ENCODE results near the gene USP40. TPM values are rescaled to one million over a fixed set of nuclear protein-coding genes. Genes with fewer than 3 reads are reported as not detected.

Gene USP40
- polyA plus RNA-seq, 10 donors, result 17.3 to 39.0 (median 22.3) TPM

DNA sequence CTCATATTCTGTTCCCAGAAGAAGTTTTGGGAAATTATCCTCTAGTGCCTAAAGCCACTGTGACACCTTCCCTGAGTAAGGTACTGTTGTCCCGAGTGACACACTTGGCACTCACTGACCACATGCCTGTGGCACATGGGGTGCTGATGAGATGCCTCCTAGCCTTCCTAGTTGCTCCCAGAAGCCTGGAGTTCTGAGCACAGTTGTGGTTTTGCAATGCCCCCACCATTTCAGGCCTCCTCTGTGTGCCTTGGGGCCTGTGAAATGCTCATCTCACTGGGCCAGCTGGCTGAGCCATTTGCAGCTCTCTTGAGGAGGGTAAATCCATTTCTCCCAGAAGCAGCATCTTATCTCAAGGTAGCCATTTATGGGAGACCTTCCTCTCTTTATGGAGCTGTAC, 120.5 kb downstream of the USP40 start:
- DNase-seq, result no peak

DNA sequence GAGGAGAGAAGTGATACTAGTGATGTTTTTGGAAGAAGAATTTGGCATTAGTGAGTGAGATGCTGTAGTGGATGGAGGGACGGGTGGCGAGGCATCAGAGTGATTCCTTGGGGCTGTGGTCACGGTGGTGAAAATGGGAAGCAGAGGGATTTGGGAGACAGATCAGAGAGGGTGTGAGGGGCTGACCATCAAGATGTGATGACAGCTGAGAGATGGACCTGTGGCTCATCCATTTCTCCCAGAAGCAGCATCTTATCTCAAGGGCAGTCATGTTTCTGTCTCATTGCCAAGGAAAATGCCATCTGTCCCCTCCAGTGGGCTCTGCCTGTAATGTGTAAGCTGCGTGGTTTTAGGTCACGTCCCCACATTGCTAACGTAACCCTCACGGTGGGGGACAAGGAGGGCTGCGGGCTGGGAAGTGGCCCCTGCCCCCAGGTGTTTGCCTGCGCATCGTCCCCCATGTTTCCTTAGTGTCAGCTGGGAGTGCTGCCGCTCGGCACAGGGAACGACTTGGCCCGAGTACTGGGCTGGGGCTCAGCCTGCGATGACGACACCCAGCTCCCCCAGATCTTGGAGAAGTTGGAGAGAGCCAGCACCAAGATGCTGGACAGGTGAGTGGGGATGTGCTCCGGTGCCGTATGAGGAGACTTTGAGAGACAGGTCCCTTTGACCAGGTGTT, 121.3 kb downstream of the USP40 start:
- no peak for DNase-seq

DNA sequence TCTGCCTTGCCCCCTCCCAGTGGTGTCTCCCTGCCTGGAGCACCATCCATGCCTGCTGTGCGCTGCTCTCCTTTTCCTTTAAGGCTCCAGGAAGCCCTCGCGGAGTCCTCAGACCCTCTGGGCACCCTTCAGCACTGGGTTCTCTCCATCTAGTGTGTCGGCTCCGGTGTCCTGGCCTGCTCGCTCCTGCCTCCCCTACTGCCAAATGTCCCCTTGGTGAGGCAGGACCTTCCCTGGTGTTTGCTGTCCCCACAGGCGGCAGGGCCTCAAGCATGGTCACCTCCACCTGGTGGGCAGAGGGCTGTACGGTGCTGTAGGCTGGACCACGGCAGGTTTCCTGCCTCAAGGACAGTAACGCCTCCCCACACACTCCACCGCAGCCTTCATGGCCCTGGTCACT, 122.1 kb downstream of the USP40 start:
- no peak for DNase-seq

DNA sequence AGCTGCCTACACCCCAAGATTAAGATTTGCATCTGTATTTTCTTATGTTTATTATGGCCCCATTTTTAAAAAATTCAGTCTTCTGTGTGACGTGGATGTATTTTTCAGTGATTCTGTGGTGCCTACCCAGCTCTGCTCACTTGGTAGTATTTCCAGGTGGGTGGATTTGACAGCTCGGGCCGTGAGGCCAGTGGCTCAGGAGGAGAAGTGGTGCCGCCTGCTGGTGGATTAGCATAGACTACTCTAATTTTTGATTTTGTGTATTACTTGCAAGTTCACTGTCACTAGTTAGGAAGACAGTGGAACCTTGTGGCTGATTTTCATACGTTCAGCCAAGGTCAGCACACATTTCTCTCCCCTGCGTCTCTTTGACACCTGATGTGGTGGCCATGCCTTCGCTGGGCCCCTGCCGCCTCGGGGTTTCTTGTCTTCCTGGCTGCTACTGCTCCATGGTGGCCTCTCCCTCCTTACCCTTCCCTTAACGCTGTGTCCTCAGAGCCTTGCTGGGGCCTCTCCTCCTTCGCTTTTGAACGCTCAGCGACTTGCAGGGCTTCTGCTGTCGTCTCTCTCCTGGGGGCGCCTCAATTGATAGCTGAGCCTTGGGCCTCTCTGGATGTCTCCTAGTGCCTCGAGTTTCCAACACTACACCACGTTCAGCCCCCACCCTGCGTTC, 122.9 kb downstream of the USP40 start:
- peak; percentile 60 to 88 (median 85) for DNase-seq

DNA sequence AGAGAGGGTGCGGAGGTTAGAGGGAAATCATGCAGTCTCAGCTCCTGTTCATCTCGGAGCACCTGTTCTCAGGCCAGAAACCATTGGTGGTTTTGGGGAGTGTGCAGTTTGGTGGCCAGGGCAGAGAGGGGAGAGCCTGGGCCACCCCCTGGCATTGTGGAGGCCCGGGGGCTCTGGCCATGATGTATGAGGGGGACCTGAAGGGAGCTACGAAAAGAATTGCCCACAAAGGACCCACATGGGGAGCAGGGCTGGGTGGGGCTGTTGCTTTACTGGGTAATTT, 124.6 kb downstream of the USP40 start:
- DNase-seq, result no peak

DNA sequence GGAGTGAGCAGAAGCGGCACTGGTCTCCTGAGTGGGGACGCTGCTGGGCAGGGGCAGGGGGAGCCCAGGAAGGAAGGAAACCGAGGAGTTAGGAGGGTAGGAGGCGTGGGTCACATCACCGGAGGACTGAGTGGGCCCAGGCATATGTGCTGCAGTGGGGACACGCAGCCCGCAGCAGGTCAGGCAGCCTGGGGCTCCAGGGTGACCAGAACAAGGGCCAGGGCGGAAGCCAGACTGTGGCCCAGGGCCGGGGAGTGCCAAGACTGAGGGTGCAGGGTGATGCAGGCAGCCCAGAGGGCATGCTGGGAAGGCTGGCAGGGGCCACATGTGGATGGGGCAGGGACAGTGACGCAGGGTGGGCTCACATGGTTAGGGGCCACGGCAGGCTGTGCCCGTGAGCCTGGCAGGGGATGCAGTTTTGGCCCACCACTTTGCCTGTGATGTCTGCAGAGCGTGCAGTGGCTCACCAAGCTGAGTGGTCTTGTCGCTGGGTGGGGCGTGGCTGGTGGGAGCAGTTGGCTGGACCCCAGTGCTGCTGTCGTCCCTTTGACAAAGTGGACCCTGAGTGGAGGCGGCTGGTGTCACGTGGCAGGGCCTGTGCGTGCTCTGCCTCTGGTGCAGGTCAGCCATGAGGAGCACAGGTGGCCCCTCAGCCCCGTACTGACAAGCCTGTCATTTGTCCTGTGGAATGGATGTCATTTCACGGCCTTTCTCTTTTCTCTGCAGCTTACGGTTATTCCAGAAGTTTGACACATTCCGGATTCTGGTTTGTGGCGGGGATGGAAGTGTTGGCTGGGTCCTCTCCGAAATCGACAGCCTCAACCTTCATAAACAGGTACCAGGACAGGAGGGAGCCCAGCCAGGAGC, 125.2 kb downstream of the USP40 start:
- DNase-seq, result no peak

DNA sequence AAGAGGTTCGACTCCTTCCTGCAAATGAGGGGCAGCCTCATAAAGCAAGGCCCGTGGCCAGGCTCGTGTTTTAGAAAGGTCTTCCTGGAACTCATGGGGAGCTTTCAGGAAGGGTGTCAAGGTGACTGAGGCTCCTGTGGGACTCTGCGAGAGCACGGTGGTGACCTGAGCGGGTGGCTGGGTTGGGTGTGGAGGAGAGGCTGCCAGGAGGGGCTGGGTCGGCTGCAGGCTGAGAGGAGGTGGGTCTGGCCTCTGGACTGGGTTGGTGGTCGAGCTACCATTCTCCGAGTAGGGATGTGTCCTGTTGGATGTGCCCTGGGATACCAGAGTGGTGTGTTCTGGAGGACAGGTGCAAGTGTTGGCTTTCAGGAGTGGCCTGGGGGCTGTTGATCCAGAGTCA, 125.9 kb downstream of the USP40 start:
- DNase-seq, result no peak

DNA sequence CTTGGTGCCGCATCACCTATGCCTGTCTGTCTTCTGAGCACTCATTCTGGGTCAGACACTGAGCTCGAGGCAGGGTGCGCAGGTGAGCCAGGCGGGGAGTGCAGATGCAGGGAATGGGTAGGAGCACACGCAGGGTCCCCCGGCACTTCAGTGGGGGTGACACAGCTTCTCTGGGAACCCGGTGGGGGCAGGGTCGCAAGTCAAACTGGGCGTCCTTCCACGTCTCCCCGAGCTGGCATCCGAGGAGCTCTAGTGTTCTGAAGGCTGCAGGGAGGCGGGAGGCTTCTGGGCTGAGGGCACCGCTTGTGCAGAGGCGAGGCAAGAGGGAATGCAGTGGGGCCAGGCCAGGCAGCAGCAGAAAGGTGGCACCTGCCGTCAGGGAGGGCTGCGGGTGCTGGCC, 126.3 kb downstream of the USP40 start:
- no peak for DNase-seq

DNA sequence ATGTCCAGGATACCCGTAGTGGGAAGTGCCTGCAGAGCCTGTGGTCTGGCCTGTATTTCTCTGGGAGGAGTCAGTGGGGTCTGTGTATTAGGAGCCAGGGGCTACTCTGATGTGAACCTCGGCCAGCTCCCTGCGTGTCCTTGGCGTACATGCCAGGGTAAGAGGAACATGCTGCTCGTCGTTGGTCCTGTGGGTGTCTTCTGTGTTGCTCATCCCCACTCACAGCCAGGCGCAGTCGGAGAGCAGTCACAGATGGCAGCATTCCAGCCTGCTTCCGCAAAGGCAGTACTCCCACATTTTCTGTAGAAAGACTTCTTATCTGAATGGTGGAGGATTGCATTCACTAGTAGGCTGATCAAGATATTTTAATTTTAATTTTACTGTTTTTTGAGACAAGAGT, 127.4 kb downstream of the USP40 start:
- peak in 1 of 3 donors; percentile 52 for DNase-seq

DNA sequence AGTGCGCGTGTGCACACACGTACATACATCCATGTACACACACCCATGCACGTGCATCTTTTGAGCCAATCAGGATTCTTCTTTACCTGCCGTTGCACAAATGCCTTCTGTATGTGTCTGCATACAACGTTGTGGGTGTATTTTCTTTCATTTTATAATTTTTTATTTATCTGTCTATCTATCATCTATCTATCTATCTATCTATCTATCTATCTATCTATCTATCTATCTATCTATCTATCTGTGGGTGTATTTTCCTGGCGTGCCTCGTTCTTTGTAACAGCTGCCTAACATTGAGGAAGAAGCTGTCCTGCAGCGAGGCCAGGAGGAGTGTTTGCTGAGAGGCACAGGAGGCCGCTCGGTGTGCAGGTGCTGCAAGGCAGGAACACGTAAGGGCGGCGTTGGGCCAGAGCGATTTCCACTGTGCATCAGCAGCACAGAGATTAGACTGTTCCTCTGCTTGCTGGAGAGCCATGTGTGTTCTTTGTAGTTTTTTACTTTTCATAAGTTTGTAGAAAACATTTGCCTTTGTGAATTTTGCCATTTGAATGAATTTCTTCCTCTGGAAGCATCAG, 127.9 kb downstream of the USP40 start:
- DNase-seq, result no peak

DNA sequence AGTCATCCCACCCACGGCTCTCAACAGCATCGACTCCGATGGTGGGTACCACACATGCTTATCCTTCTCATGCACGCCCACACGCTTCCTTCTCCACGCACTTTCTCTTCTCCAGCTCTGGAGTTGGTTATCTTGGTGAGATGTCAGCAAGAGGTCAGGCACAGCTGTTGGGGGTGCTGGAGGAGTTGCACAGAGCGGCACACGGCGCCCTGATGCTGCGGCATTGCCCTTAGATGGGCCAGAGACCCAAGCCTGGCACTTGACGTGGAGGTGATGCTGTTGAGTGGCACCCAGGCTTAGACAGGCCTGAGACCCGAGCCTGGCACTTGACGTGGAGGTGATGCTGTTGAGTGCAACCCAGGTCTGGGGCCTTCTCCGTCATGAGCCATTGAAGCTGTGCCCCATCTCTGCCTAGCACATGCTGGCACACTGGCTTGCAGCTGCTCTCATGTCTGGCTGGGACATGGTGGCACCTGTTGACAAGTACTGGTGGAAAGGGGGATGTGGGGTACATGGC, 129.1 kb downstream of the USP40 start:
- no peak for DNase-seq

DNA sequence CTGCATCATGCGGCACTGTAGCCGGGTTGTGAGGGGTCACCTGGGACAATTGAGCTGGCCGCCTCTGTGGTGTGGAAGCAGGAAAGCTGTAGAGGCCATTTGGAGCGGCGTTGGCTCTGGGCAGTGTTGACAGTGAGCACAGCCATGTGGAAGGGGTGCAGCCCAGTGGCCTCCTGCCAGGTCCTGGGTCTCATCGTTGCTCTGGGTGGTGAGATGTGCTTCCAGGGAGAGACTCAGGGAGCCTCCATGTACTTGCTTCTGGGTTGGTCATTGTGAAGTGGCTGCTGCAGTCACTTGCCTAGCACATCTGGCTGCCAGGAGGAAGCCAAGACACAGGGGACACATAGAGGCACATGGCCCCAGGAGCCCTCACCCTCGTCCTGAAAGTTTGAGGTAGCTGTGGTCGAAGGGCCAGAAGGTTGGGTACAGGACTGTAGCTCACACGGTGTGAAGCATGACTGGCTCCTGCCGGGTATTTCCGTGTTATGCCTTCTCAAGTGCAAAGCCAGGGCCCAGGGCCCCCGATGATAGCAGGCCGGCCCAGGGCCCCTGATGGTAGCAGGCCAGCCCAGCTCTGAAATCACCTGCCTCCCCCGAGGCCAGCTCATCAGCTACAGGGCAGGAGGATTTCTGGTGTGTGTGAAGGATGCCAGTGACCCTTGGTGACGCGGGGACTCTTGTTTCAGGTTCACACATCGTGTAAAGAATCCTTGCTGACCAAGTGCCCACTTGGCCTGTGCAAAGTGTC, 129.7 kb downstream of the USP40 start:
- no peak for DNase-seq

DNA sequence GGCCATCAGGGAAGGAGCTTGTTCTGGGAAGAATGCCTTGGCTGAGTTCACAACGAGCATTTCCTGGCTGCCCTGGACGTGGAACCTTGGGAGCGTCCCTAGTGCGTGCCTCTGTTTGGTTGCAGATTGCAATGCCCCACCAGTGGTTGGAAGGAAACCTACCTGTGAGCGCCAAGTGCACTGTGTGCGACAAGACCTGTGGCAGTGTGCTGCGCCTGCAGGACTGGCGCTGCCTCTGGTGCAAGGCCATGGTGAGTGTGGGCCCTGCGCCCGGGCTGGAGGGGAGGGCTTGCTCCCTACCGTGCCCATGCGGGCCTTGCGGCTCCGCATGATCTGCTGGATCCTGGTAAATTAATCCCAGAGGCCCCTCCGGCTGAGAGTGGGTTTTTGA, 130.4 kb downstream of the USP40 start:
- no peak for DNase-seq

DNA sequence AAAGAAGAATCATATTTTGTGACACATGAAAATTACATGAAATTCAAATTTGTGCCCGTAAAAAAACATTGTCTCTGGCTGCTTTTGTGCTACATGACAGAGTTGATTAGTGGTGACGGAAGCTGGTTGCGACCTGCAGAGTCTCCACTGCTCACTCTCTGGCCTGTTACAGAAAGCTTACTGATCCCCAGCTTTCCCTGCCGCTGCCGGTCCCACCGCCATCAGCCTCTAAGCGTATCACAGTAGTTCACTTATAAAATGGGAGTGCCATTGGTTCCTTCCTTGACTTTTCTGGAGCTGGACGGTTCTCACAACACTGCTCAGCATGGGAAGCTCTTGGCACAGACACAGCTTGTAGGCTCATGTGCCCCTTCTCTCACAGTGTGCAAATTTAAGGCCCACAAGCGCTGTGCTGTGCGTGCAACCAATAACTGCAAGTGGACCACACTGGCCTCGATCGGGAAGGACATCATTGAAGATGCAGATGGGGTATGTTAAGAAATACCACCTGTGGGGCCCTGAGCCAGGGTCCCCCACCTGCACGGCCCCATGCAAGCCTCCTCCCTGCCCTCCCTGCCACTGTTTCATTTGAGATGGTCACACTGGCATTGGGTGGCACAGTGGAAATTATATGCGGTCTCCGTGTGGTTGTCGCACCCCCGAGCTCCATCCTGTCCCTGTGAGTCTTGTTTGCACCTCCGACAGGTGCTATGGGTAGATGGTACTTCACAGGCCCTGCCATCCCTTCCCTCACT, 131.0 kb downstream of the USP40 start:
- DNase-seq, result no peak

DNA sequence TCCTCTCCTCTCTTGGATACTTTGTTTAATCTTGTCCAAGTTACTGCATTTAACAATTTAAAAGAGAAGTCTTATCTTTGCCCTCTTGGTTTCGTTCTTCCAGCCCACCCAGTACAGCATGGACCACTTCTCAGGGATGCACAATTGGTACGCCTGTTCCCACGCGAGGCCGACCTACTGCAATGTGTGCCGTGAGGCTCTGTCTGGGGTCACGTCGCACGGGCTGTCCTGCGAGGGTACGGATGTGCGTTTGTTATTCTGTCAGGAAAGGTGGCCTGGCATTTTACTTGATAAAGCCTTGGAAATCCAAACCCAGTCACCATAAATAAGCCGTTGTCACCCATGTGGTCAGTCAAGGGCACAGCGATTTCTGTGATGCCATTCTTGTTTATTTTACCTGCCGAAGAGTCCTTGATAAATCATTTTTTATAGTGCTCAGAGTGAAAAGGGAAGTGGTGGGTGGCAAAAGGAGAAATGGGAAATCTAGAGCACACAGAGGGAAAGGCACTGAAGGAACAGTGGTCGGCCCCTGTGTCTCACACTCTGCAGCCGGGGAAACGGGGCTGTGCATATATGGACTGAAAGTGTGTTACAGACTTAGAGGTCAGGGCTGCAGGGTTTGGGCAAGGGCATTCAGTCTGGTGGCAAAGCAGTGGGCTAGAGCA, 131.8 kb downstream of the USP40 start:
- no peak for DNase-seq

DNA sequence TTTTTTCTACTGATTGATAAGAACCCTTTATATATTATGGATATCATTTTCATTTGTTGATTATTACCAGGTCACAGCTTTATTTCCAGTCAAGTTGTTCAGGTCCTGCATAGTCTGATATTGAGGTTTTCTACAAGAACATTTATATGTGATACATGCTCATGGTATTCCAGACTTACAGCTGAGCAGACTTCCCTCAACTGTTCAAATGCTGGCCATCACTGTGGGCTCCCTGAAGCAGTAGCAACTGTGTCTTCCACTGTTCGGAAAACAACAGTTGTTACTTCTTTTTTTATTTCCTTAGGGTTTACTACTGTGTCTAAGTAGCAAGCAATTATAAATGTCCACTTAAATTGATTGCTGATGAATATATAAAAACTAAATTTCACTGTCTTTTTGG, 132.8 kb downstream of the USP40 start:
- no peak for DNase-seq

DNA sequence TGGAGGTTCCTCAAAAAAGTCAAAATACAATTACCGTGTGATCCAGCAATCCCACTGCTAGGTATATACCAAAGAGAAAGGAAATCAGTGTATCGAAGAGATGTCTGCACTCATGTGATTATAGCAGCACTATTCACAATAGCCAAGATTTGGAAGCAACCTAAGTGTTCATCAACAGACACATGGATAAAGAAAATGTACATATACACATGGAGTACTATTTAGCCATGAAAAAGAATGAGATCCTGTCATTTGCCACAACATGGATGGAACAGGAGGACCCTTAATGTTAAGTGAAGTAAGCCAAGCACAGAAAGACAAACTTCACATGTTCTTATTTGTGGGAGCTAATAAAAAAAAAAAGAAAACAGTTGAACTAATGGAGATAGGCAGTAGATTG, 133.6 kb downstream of the USP40 start:
- DNase-seq, result no peak

DNA sequence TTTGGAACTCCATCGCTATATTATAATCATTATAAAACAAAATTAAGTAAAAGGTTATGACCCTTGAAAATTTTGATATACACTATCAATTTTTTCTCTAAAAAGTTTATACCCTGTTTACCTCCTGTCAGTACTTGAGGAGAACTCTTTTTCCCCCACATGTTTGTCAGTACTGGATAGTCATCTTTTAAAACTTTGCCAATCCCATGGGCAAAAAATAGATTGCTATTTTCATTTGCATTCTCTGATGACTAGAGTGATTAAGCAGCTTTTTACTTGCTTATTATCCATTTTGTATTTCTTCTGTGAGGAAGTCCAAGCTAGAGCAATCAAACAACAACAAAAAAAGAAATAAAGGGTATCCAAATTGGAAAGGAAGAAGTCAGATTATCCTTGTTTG, 135.9 kb downstream of the USP40 start:
- DNase-seq, result no peak

DNA sequence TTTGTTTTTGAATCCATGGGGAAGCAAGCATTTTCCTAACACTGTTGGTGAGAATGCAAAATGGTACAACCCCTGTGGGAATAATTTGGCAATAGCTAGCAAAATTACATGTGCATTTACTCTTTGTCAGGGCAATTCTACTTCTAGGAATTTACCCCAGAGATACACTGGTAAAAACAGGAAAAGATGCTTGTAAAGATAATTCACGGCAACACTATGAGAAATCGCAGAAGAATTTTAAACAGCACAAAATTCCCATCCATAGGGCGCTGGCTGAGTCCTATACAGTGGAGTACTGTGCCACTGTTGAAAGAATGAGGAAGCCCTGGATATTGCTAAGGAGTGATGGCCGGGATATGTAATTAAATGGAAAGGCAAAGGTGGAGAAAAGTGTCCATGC, 136.5 kb downstream of the USP40 start:
- no peak for DNase-seq

DNA sequence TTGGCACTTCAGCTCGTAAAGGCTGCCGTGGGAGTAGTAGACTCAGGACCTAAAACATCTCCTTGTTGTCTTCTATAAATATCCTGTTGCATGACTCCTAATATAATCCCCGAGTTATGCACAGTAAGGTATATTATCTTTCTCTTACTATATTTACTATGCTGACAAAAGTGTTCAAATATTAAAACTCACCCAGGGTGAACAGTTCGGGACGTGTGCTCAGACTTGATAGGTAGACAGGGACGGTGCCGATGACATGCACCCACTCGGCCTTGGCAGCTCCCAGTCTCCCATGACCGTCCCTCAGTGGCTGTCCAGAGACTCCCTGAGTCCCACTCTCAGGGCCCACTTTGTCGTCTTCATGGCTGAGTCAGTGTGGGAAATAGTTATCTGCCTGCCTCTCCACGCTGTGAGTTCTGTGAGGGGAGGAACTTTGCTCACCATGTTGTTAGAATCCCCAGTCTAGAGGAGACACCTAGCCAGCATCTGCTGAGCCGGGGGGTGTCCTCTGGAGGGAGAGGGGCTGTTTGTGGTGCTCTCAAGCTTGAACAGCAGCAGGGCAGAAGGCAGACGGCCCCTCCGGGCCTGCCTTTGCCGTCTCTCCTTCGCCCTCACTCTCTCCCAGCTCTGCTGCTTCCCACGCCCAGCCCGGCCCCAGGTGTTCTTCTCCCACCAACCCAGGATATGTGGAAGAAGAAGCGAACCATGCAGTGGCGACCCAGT, 137.2 kb downstream of the USP40 start:
- DNase-seq, result no peak
